Adrenal gland (tissue), 12 donors: ENCODE data around the gene PDGFRB. TPM values are rescaled to one million over a fixed set of nuclear protein-coding genes. Genes with fewer than 3 reads are reported as not detected.
A peak's percentile ranks its signal among the peaks of the same experiment; 100 is the strongest.

Source experiments
- DNase-seq, 7 donors: peaks; one replicate each; pipeline ENCODE4 v3.0.0-alpha.2; 2019 to 2020
- H3K27ac ChIP-seq, 5 donors: fragments of 200-600 bp; sonication (generic) in 4 of 5; 1 replicate in 3 of 5; 2 replicates in 2 of 5; pipeline versions ENCODE4 v1.5.1 to v1.8.0; 2016 to 2020; ENCODE audit warnings: mild to moderate bottlenecking in 1 of 5
- H3K27me3 ChIP-seq: fragments of 200-600 bp; 2 replicates; pipeline ENCODE4 v1.8.0; 2021
- H3K36me3 ChIP-seq, 2 donors: fragments of 200-600 bp; replicated peaks in 1 of 2; 1 replicate in 1 of 2; 2 replicates in 1 of 2; pipeline versions ENCODE4 v1.5.1 to v1.8.0; 2018 to 2022
- H3K4me1 ChIP-seq, 2 donors: fragments of 200-600 bp; replicated peaks in 1 of 2; 1 replicate in 1 of 2; 2 replicates in 1 of 2; pipeline versions ENCODE4 v1.5.1 to v1.8.0; 2018 to 2021
- H3K4me3 ChIP-seq, 4 donors: fragments of 200-600 bp; sonication (generic) in 3 of 4; one replicate each; pipeline ENCODE4 v1.5.1; 2016 to 2018
- H3K9me3 ChIP-seq, 3 donors: fragments of 200-600 bp; sonication (generic) in 1 of 3; replicated peaks in 1 of 3; 1 replicate in 2 of 3; 2 replicates in 1 of 3; pipeline versions ENCODE4 v1.5.1 to v1.8.0; 2016 to 2021
- CTCF ChIP-seq, 6 experiments: fragments of 450-650 bp in 4 of 6; fragments of 200-600 bp in 2 of 6; sonication (generic) in 1 of 6; IDR thresholded peaks; 1 replicate in 5 of 6; 2 replicates in 1 of 6; pipeline versions ENCODE4 v1.5.1 to v1.8.0; 2016 to 2021; ENCODE audit warnings: antibody characterized with exemption in 6 of 6, mild to moderate bottlenecking in 2 of 6, moderate library complexity in 1 of 6
- POLR2A ChIP-seq, 2 donors: fragments of 450-650 bp; IDR thresholded peaks; one replicate each; pipeline ENCODE4 v1.6.1; 2017; ENCODE audit warnings: antibody characterized with exemption in 2 of 2, mild to moderate bottlenecking in 2 of 2, moderate library complexity in 1 of 2
- WGBS, 4 donors: extraction: QIAGEN DNeasy Blood & Tissue Kit in 2 of 4; methylation state at CpG; one replicate each; pipeline versions ENCODE4 v1.1.5 to v1.1.7; 2013 to 2017; 5-methylcytosine and 5-hydroxymethylcytosine counted together
- intact Hi-C, 2 donors: fragments of 100-400 bp; cut with DNase I; formaldehyde crosslinking; loops; one replicate each; pipeline versions ENCODE4 v1.14.1 to v1.15.0; 2022 to 2023
- polyA plus RNA-seq, 3 donors: library from polyadenylated mRNA; stranded (reverse); fragments of 200-250 nt in 2 of 3; fragments of 350-450 nt in 1 of 3; fragmentation: Illumina TruSeq in 1 of 3; extraction: RNeasy Lipid Tissue Mini Kit (QIAGEN cat#74804) in 1 of 3; gene quantifications; one replicate each; pipeline ENCODE4 v1.2.3, GENCODE V29; 2013 to 2014
- total RNA-seq, 9 donors: library from RNA; depleted of rRNA in 4 of 9; stranded (reverse); fragments of >200 nt in 4 of 9; fragments of 120-200 nt in 1 of 9; fragmentation: NEBNext Ultra II Directional in 1 of 9; extraction: Animal tissue kit (Norgen Biotek cat#: 25700) in 1 of 9; gene quantifications; one replicate each; pipeline versions ENCODE4 v1.1.0 to v1.2.4, GENCODE V29; 2013 to 2023
- donor health status: healthy with polysubstance abuse.
- donor health status: Bipolar disorder and iron deficiency.
- donor health status: DM: yes; HTN: yes; CAD: no.
- donor health status: DM: no; HTN: no; CAD: no.
- donor health status: DM: no; HTN: no; CAD: no.
- donor health status: DM: yes; HTN: yes; CAD: no.

The PDGFRB gene
- total and polyA plus RNA-seq, 12 donors: 21.3 to 188 (median 73.1) TPM

DNA sequence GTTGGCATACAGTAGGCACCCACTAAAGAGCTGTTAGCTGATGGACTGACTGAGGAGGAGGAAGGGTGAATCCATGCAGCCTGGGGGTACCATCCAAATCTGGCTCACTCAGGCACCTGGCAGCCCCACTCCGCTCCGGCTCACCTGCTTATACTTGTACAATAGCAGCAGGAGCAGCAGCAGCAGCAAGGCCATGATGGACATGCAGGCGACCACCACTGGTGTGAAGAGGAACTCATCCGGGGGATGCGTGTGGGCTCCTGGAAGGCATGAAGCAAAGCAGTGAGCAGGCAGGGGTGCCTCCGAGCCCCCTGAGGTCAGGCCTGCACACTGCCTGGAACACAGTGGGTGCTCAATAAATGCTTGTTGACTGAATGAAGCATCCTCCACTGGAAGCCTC, 87.6 kb downstream of the PDGFRB start:
- intact Hi-C loops: no loop called here
- no peak overlapping the region for H3K4me3 ChIP-seq
- 75 to 95% (median 94%) methylated on average over 5 to 6 of the region's 6 CpGs for WGBS, 4 donors

GRCh38 chr5:150067405-150067960, 88.2 kb downstream of the PDGFRB start:
- H3K27ac ChIP-seq: peak overlapping the region in 1 of 5 donors; percentile 6
- 87 to 93% (median 89%) methylated on average over 5 to 6 of the region's 6 CpGs for WGBS, 4 donors
- no peak overlapping the region for H3K4me3 ChIP-seq
- DNase-seq: peak in 3 of 7 donors; percentile 3 to 43 (median 15)
- intact Hi-C loops: no loop called here
- no peaks in the 10 kb centered on the region for H3K27me3 ChIP-seq
- H3K36me3 ChIP-seq: no peaks in the 10 kb centered on the region
- TF ChIP-seq CTCF (IDR thresholded peaks at IDR 0.05): no peak
- no peak for TF ChIP-seq POLR2A (IDR thresholded peaks at IDR 0.05)
- no peaks in the 10 kb centered on the region for H3K9me3 ChIP-seq
- peaks cover 0 to 5% of the 10 kb centered on the region in 2 donors for H3K4me1 ChIP-seq

More for the DNA sequence above, 87.6 kb downstream of the PDGFRB start:
- peak overlapping the region in 1 of 5 donors; percentile 6 for H3K27ac ChIP-seq
- H3K27me3 ChIP-seq: no peaks in the 10 kb centered on the region
- DNase-seq: peak in 1 of 7 donors; percentile 45
- peaks cover 0 to 5% of the 10 kb centered on the region in 2 donors for H3K4me1 ChIP-seq
- H3K36me3 ChIP-seq: no peaks in the 10 kb centered on the region
- no peaks in the 10 kb centered on the region for H3K9me3 ChIP-seq
- TF ChIP-seq POLR2A (IDR thresholded peaks at IDR 0.05): no peak
- no peak for TF ChIP-seq CTCF (IDR thresholded peaks at IDR 0.05)

DNA sequence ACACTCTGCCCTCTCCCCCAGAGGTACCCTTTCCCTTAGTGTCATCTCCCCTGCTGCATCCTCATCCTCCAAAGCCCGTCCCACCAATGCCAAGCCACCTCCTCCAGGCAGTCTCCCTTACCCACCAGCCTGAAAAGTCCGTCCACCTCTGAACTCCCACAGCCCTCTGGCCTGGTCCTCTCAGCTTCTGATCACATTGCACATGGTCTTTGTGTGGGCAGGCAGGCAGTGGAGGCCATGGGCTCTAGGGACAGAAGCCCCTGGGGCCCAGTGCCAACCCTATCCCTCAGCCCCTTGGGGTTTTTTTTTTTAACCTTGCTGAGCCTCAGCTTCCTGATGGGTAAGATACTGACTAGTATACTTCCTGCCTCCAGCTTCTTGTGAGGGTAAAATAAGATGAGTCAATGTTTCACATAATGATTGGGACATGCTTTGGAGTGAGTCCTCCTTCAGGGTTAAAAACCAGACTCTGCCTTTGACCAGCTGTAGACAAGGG, 88.7 kb downstream of the PDGFRB start:
- Histone ChIP-seq H3K27ac (peak overlapping the region in 1 of 5 donors; percentile 71), H3K27me3 (no peaks in the 10 kb centered on the region), H3K4me1 (peaks cover 0 to 5% of the 10 kb centered on the region in 2 donors), H3K36me3 (no peaks in the 10 kb centered on the region), H3K4me3 (no peak overlapping the region), H3K9me3 (no peaks in the 10 kb centered on the region)
- TF ChIP-seq POLR2A (IDR thresholded peaks at IDR 0.05): no peak
- no peak for TF ChIP-seq CTCF (IDR thresholded peaks at IDR 0.05)
- DNase-seq: peak in 1 of 7 donors; percentile 11
- intact Hi-C loops: no loop called here
- WGBS, 4 donors: 73 to 96% (median 85%) methylated on average over 2 of the region's 2 CpGs

DNA sequence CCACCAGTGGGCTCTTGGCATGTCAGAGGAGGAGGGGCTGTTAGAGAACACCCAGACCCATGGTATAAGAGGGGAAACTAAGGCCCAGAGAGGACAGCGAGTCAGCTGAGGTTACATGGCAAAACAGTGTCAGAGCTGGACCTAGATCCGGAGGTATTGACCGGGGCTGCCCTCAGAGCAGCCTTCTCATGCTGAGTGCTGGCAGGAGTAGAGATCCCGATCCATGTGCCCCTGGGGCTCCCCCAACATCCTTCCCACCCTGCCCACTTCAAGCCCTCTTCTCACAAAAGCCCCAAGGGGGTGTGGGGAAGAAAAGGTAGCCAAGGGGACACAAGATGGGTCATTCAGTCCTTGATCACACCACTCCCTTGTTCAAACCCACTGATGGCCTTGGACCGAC, 89.2 kb downstream of the PDGFRB start:
- intact Hi-C loops: no loop called here
- H3K27ac ChIP-seq: peak overlapping the region in 1 of 5 donors; percentile 71
- no peak overlapping the region for H3K4me3 ChIP-seq
- H3K9me3 ChIP-seq: no peaks in the 10 kb centered on the region
- no peak for DNase-seq
- no peaks in the 10 kb centered on the region for H3K36me3 ChIP-seq
- no peaks in the 10 kb centered on the region for H3K27me3 ChIP-seq
- TF ChIP-seq CTCF (IDR thresholded peaks at IDR 0.05): no peak
- TF ChIP-seq POLR2A (IDR thresholded peaks at IDR 0.05): no peak
- peaks cover 0 to 5% of the 10 kb centered on the region in 2 donors for H3K4me1 ChIP-seq
- WGBS, 4 donors: 85 to 91% (median 87%) methylated on average over 5 of the region's 5 CpGs
